ENCODE results near the gene CPZ.

The CPZ gene

GRCh38 chr4:8609406-8609805, 16.8 kb downstream of the CPZ start:
- TF ChIP-seq SIN3A (IDR thresholded peaks at IDR 0.05; ENCODE audit: borderline replicate concordance, insufficient read depth, low read length) (no peak), POLR2AphosphoS5 (IDR thresholded peaks at IDR 0.05; ENCODE audit: low read depth, low read length) (no peak), REST (IDR thresholded peaks at IDR 0.05; ENCODE audit: insufficient read depth in 1 of 2, low read depth in 2 of 2, low read length in 2 of 2) (no peak), TAF1 (IDR thresholded peaks at IDR 0.05; ENCODE audit: borderline replicate concordance, insufficient read depth, low read length) (no peak), FOXP2 (optimal IDR thresholded peaks at IDR 0.05; ENCODE audit: borderline replicate concordance, extremely low read depth, extremely low read length, insufficient read depth) (no peak)

- TF ChIP-seq TAF1 (IDR thresholded peaks at IDR 0.05; ENCODE audit: borderline replicate concordance, insufficient read depth, low read length) (no peak), FOXP2 (optimal IDR thresholded peaks at IDR 0.05; ENCODE audit: borderline replicate concordance, extremely low read depth, extremely low read length, insufficient read depth) (no peak), POLR2AphosphoS5 (IDR thresholded peaks at IDR 0.05; ENCODE audit: low read depth, low read length) (no peak), REST (IDR thresholded peaks at IDR 0.05; ENCODE audit: insufficient read depth in 1 of 2, low read depth in 2 of 2, low read length in 2 of 2) (no peak), SIN3A (IDR thresholded peaks at IDR 0.05; ENCODE audit: borderline replicate concordance, insufficient read depth, low read length) (no peak)
Measured at GRCh38 chr4:8609824-8610350, 17.3 kb downstream of the CPZ start.

- TF ChIP-seq FOXP2 (optimal IDR thresholded peaks at IDR 0.05; ENCODE audit: borderline replicate concordance, extremely low read depth, extremely low read length, insufficient read depth) (no peak), SIN3A (IDR thresholded peaks at IDR 0.05; ENCODE audit: borderline replicate concordance, insufficient read depth, low read length) (no peak), TAF1 (IDR thresholded peaks at IDR 0.05; ENCODE audit: borderline replicate concordance, insufficient read depth, low read length) (no peak), REST (IDR thresholded peaks at IDR 0.05; ENCODE audit: insufficient read depth in 1 of 2, low read depth in 2 of 2, low read length in 2 of 2) (no peak), POLR2AphosphoS5 (IDR thresholded peaks at IDR 0.05; ENCODE audit: low read depth, low read length) (no peak; the same call in 1 of the 2 replicates)
Measured at GRCh38 chr4:8610858-8611616, 18.5 kb downstream of the CPZ start.

GRCh38 chr4:8612646-8613045, 20.1 kb downstream of the CPZ start:
- no peak for TF ChIP-seq POLR2AphosphoS5 (IDR thresholded peaks at IDR 0.05; ENCODE audit: low read depth, low read length)
- no peak for TF ChIP-seq REST (IDR thresholded peaks at IDR 0.05; ENCODE audit: insufficient read depth in 1 of 2, low read depth in 2 of 2, low read length in 2 of 2)
- TF ChIP-seq SIN3A (IDR thresholded peaks at IDR 0.05; ENCODE audit: borderline replicate concordance, insufficient read depth, low read length): no peak
- TF ChIP-seq FOXP2 (optimal IDR thresholded peaks at IDR 0.05; ENCODE audit: borderline replicate concordance, extremely low read depth, extremely low read length, insufficient read depth): no peak
- TF ChIP-seq TAF1 (IDR thresholded peaks at IDR 0.05; ENCODE audit: borderline replicate concordance, insufficient read depth, low read length): no peak

Data from PFSK-1 (cell line).